Measurements from ENCODE around the gene MARS1.
"Not testable (repeated sequence)": the region's sequence is repeated elsewhere in the genome, so short reads cannot be mapped to it uniquely, and the experiment has no call there.

MARS1 gene

GRCh38 chr12:57497223-57498131, 9.6 kb downstream of the MARS1 start:
- no peak for DNase-seq

- no peak for DNase-seq
Observed at GRCh38 chr12:57498132-57498502, 10.2 kb downstream of the MARS1 start.

DNA sequence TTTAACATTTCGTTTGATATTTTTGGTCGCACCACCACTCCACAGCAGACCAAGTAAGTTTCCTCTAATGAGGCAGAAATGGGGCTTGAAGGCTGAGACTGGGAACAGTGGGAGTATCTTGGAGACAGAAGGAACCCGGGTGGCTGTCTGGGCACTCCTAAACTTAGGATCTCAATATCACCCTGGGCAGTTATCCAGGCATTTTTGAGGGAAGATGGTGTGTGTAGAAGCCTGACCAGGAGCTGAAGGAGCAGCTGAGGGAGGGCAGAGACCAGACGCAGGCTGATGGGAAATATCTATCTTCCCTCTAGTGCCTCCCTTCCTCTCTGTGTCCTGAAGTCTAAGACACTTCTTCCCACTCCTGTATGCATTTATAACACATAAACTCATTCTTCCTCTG, 10.7 kb downstream of the MARS1 start:
- no peak for DNase-seq

GRCh38 chr12:57500213-57500612, 12.3 kb downstream of the MARS1 start:
- no peak for DNase-seq

DNA sequence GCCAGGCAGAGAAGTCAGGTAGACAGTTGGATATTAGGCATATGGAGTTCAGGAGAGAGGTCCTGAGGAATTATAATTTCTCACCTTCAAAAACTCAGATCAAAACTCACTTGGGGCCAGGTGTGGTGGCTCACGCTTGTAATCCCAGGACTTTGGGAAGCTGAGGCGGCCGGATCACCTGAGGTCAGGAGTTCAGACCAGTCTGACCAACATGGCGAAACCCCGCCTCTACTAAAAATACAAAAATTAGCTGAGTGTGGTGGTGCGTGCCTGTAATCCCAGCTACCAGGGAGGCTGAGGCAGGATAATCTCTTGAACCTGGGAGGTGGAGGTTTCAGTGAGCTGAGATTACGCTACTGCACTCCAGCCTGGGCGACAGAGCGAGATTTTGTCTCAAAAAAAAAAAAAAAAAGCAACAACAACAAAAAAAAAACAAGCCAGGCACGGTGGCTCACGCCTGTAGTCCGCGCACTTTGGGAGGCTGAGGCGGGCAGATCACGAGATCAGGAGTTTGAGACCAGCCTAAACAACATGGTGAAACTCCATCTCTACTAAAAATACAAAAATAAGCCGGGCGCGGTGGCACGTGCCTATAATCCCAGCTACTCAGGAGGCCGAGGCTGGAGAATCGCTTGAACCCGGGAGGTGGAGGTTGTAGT, 14.6 kb downstream of the MARS1 start:
- DNase-seq, result not testable (repeated sequence)

DNA sequence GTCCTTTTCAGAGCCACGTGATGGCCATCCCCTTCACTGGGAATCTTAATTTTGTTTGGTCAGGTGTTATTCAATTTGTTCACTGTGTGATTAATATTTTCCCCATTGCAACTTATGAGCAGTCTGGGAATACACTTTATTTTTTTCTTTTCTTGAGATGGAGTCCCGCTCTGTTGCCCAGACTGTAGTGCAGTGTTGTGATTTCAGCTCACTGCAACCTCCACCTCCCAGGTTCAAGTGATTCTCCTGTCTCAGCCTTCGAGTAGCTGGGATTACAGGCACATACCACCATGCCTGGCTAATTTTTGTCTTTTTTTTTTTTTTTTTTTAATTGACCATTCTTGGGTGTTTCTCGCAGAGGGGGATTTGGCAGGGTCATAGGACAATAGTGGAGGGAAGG, 18.7 kb downstream of the MARS1 start:
- DNase-seq, result not testable (repeated sequence)

- DNase-seq, result not testable (repeated sequence)
Observed at GRCh38 chr12:57507796-57508195, 19.9 kb downstream of the MARS1 start.

DNA sequence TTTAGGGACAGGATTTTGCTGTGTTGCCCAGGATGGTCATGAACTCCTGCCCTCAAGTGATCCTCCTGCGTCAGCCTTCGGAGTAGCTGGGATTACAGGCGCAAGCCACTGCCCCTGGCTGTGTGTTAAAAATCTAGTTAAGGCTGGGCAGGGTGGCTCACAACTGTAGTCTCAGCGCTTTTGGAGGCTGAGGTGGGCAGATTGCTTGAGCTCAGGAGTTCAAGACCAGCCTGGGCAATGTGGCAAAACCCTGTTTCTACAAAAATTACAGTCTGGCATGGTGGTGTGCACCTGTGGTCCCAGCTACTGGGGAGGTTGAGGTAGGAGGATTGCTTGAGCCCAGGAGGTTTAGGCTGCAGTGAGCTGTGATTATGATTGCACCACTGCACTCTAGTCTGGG, 23.3 kb downstream of the MARS1 start:
- no peak for DNase-seq

GRCh38 chr12:57511588-57512325, 23.9 kb downstream of the MARS1 start:
- DNase-seq, result no peak

DNA sequence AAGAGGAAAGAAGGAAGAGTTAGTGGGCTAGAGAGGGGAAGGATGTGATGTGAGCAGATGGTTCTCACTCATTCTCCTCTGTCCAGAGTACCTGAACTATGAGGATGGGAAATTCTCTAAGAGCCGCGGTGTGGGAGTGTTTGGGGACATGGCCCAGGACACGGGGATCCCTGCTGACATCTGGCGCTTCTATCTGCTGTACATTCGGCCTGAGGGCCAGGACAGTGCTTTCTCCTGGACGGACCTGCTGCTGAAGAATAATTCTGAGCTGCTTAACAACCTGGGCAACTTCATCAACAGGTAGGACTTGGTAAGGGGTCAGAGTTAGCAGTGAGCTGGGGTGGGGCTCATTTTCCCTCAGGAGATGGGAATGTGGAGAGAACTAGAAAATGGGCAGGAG, 24.8 kb downstream of the MARS1 start:
- DNase-seq, result no peak

DNA sequence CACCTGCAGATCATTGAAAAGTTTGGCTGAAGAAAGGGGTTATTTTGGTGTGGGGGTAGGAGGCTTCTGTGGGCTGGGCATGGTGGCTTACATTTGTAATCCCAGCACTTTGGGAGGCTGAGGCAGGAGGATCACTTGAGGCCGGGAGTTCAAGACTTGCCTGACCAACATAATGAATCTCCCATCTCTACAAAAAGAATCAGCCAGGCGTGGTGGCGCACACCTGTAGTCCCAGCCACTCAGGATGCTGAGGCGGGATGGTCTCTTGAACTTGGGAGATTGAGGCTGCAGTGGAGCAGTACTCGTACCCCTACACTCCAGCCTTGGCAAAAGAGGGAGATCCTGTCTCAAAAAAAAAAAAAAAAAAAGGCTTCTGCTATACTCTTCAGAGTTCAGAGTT, 25.4 kb downstream of the MARS1 start:
- no peak for DNase-seq

- not testable (repeated sequence) for DNase-seq
Observed at GRCh38 chr12:57513677-57514076, 25.8 kb downstream of the MARS1 start.

DNA sequence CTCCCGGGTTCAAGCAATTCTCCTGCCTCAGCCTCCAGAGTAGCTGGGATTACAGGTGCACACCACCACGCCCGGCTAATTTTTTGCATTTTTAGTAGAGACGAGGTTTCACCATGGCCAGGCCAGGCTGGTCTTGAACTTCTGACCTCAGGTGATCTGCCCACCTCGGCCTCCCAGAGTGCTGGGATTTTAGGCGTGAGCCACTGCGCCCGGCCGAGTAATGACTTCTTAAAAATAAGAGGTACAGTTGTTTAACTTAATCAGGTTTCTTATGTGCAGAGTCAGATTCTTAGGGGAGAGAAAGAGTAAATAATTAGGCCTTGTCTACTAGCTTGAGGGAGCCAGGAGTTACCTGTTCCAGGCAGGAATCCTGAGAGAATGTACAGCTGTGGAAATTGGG, 26.4 kb downstream of the MARS1 start:
- not testable (repeated sequence) for DNase-seq

DNA sequence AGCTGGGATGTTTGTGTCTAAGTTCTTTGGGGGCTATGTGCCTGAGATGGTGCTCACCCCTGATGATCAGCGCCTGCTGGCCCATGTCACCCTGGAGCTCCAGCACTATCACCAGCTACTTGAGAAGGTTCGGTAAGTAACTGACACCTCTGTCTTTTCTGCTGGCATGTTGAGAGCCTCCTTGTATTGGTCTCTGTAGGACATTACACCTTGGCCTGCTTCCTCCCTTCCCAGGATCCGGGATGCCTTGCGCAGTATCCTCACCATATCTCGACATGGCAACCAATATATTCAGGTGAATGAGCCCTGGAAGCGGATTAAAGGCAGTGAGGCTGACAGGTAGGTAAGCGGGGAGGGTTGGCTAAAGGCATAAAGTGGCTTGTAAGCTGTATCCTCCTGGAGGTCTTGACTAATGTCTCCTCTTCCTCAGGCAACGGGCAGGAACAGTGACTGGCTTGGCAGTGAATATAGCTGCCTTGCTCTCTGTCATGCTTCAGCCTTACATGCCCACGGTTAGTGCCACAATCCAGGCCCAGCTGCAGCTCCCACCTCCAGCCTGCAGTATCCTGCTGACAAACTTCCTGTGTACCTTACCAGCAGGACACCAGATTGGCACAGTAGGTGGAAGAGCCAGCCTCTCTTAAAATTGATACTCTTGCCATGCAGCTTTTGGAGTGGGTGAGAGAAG, 27.0 kb downstream of the MARS1 start:
- no peak for DNase-seq

GRCh38 chr12:57515408-57515933, 27.6 kb downstream of the MARS1 start:
- no peak for DNase-seq

GRCh38 chr12:57515934-57516541, 28.2 kb downstream of the MARS1 start:
- DNase-seq, result no peak

- DNase-seq, result no peak
Observed at GRCh38 chr12:57516617-57517153, 28.8 kb downstream of the MARS1 start.

DNA sequence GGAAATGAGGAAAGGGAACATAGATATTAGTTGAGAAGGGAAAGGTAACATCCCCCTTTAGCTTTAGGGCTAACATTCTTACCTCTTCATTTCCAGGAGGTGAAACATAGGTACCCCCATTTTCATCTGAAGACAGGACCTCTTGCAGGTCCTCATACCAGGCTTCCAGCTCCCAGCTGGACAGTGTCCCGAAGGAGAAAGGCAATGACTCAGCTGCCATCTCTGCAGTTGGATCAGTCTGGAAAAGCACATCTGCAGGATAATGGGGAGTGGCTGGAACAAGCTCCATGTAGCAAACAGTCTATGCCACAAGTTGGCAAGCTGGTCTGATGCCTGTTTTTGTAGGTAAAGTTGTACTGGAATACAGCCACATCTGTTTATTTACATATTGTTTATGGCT, 29.3 kb downstream of the MARS1 start:
- DNase-seq, result no peak

DNA sequence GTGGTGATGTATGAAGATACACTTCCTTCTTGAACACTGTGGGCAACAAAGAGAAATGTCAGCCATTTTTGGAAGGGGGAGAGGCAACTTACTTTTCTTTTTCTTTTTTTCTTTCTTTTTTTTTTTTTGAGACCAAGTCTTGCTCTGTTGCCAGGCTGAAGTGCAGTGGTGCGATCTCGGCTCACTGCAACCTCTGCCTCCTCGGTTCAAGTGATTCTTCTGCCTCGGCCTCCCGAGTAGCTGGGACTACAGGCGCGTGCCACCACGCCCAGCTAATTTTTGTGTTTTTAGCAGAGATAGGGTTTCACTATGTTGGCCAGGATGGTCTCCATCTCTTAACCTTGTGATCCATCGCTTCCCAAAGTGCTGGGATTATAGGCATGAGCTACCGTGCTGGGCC, 29.9 kb downstream of the MARS1 start:
- DNase-seq, result not testable (repeated sequence)

DNA sequence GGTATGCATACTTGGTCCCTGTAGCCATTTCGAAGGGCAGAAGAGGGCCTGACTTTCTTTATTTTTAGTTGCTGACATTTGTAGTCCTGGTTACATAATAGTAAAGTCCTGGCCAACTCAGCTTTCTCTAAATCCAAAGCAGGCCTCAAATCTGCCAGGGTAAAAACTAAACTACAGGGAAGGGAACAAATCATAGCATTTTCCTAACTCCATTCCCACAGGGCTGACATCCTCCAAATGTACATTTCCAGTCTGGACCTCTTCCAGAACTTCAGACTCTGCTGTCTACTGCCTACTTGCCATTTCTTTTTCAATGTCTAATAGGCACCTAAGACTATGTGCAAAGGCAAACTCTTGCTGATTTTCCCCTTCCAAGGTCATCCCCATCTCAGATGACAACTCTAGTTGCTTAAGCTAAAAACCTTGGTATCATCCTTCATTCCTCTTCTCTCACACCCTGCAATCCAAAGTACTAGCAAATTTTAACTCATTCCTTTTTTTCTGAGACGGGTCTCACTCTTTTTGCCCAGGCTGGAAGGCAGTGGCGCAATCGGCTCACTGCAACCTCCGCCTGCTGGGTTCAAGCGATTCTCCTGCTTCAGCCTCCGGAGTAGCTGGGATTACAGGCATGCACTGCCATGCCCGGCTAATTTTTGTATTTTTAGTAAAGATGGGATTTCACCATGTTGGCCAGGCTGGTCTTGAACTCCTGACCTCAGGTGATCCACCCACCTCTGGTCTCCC, 30.5 kb downstream of the MARS1 start:
- DNase-seq, result no peak
